Measurements from ENCODE around the gene MATCAP1. TPM values are rescaled to one million over a fixed set of nuclear protein-coding genes. Genes with fewer than 3 reads are reported as not detected.
A peak's percentile ranks its signal among the peaks of the same experiment; 100 is the strongest.

MATCAP1 gene
- total and polyA plus RNA-seq, 2 donors, result 11.4 to 20.9 TPM

GRCh38 chr16:67201411-67202345 lies 17.9 kb upstream of the MATCAP1 start:
- no peaks in the 10 kb centered on the region for H3K4me1 ChIP-seq (ENCODE audit: insufficient read depth)
- no peak overlapping the region for H3K27ac ChIP-seq (ENCODE audit: low read depth)
- no peak overlapping the region for H3K4me3 ChIP-seq (ENCODE audit: low read depth, low read length)
- H3K36me3 ChIP-seq (ENCODE audit: insufficient read depth), result peaks cover 5% of the 10 kb centered on the region
- no peak for DNase-seq (ENCODE audit: extremely low spot score)
- 94% methylated on average over 40 of the region's 40 CpGs for WGBS

DNA sequence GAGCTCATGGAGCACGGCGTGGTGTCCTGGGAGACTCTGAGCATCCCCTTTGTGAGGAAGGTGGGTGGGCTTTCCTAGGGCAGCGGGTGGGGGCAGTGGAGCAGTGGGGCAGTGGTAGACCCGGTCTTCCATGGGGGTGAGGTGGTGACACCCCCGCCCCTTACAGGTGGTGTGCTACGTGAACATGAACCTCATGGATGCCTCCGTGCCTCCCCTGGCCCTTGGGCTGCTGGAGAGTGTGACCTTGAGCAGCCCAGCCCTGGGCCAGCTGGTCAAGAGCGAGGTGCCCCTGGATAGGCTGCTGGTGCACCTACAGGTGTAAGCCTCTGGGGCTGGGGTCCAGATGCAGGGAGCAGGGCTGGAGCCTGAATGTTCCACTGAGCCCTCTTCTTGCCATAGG lies 16.7 kb upstream of the MATCAP1 start:
- Histone ChIP-seq H3K4me1 (ENCODE audit: insufficient read depth) (no peaks in the 10 kb centered on the region), H3K4me3 (ENCODE audit: low read depth, low read length) (no peak overlapping the region), H3K36me3 (ENCODE audit: insufficient read depth) (peaks cover 6% of the 10 kb centered on the region), H3K27ac (ENCODE audit: low read depth) (no peak overlapping the region)
- WGBS, result 92% methylated on average over 8 of the region's 8 CpGs
- no peak for DNase-seq (ENCODE audit: extremely low spot score)

DNA sequence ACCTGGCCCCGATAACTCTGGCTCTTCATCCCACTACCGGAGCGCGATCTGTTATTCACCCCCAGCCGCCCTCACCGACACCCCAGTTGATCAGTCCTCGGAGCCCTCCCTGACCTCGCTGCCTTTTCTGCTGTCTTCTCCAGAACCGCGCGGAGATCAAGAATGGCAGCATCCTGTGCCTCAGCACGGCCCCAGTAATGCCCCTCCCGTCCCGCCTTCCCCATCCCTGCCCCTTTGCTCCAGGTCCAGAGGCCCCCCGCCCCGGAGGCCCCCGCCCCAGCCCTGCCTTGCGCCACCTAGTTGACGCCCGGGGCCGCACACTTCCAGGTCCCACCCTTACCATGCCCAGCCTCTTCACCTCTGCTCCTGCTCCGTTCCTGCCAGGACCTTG lies 16.0 kb upstream of the MATCAP1 start:
- Histone ChIP-seq H3K4me1 (ENCODE audit: insufficient read depth) (no peaks in the 10 kb centered on the region), H3K27ac (ENCODE audit: low read depth) (no peak overlapping the region), H3K4me3 (ENCODE audit: low read depth, low read length) (no peak overlapping the region), H3K36me3 (ENCODE audit: insufficient read depth) (peaks cover 9% of the 10 kb centered on the region)
- no peak for DNase-seq (ENCODE audit: extremely low spot score)
- 29% methylated on average over 22 of the region's 22 CpGs for WGBS

DNA sequence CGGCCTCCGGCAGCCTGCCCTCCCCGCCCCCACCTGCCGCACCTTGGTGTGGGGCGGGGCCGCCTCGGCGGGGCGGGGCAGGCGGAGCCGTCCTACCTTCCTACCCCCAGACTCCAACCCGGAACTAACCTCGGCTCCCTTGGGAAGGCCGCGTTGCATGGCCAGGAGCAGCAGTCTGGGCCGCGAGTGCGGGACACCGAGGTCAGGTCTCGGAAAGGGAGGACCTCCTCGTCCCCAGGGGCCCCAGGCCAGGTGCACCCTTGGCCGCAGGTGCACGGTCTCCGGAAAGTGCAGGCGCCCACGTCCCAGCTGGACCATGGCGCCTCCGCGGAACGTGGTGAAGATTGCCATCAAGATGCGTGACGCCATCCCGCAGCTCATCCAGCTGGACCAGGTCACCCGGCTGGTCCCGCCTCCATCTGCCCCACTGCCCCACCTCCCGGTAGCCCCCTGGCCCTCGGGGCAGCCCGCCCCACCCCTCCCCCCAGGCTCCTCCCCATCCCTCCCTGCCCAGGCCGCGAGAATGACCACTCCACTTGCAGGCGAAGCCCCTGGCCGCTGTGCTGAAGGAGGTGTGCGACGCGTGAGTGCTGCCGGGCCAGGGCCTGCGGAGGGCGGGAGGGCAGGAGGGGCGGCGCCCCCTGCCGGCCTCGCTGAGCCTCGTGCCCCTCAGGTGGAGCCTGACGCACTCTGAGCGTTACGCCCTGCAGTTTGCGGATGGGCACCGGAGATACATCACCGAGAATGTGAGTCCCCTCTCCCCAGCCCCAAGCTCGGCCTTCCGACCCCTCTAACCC lies 15.4 kb upstream of the MATCAP1 start, which contains the start of gene ELMO3:
ELMO3 (plus strand) TSS at position 121 of the 797 bp plus-strand sequence; CDS start at position 317, 196 bp downstream.
- Histone ChIP-seq H3K4me3 (ENCODE audit: low read depth, low read length) (peak within 1 kb of the TSS; percentile 8), H3K36me3 (ENCODE audit: insufficient read depth) (peaks cover 11% of the 10 kb centered on the region), H3K27ac (ENCODE audit: low read depth) (peak within 1 kb of the TSS; percentile 49), H3K4me1 (ENCODE audit: insufficient read depth) (no peaks in the 10 kb centered on the region)
- DNase-seq (ENCODE audit: extremely low spot score), result no peak
- WGBS, result 39% methylated on average over 61 of the region's 61 CpGs

GRCh38 chr16:67198238-67198734 lies 14.5 kb upstream of the MATCAP1 start:
- Histone ChIP-seq H3K36me3 (ENCODE audit: insufficient read depth) (peaks cover 12% of the 10 kb centered on the region), H3K27ac (ENCODE audit: low read depth) (peak overlapping the region; percentile 49), H3K4me3 (ENCODE audit: low read depth, low read length) (no peak overlapping the region), H3K4me1 (ENCODE audit: insufficient read depth) (no peaks in the 10 kb centered on the region)
- no peak for DNase-seq (ENCODE audit: extremely low spot score)
- WGBS, result 54% methylated on average over 12 of the region's 12 CpGs

GRCh38 chr16:67197704-67198103 lies 13.9 kb upstream of the MATCAP1 start:
- WGBS, result 76% methylated on average over 6 of the region's 6 CpGs
- Histone ChIP-seq H3K27ac (ENCODE audit: low read depth) (no peak overlapping the region), H3K36me3 (ENCODE audit: insufficient read depth) (peaks cover 8% of the 10 kb centered on the region), H3K4me1 (ENCODE audit: insufficient read depth) (no peaks in the 10 kb centered on the region), H3K4me3 (ENCODE audit: low read depth, low read length) (no peak overlapping the region)
- DNase-seq (ENCODE audit: extremely low spot score), result no peak

DNA sequence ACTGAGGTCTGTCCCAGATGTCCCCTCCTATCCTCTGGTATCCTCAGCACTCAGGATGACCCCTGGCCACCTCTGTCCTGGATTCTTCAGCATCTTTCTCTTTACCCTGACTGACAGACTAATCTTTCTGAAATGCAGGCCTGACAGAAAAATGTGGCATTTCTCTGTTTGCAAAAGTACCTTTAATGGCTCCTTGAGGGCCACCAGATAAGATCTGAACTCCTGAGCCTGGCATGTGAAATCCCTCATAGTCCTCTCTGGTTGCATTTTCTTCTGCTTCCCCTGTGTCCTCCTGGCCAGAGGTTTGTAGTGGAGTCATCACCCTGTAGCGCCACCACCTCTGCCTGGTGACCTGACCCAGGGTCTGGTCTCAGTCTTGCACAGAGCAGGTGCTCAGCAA lies 13.1 kb upstream of the MATCAP1 start:
- peaks cover 8% of the 10 kb centered on the region for H3K36me3 ChIP-seq (ENCODE audit: insufficient read depth)
- no peak overlapping the region for H3K27ac ChIP-seq (ENCODE audit: low read depth)
- WGBS, result 95% methylated on average over 1 of the region's 1 CpG
- H3K4me1 ChIP-seq (ENCODE audit: insufficient read depth), result no peaks in the 10 kb centered on the region
- no peak for DNase-seq (ENCODE audit: extremely low spot score)
- no peak overlapping the region for H3K4me3 ChIP-seq (ENCODE audit: low read depth, low read length)

GRCh38 chr16:67195676-67196075 lies 11.9 kb upstream of the MATCAP1 start:
- Histone ChIP-seq H3K27ac (ENCODE audit: low read depth) (no peak overlapping the region), H3K4me3 (ENCODE audit: low read depth, low read length) (no peak overlapping the region), H3K4me1 (ENCODE audit: insufficient read depth) (no peaks in the 10 kb centered on the region), H3K36me3 (ENCODE audit: insufficient read depth) (peaks cover 8% of the 10 kb centered on the region)
- no peak for DNase-seq (ENCODE audit: extremely low spot score)
- WGBS, result 88% methylated on average over 5 of the region's 5 CpGs

- peaks cover 8% of the 10 kb centered on the region for H3K36me3 ChIP-seq (ENCODE audit: insufficient read depth)
- H3K27ac ChIP-seq (ENCODE audit: low read depth), result no peak overlapping the region
- H3K4me3 ChIP-seq (ENCODE audit: low read depth, low read length), result no peak overlapping the region
- 88% methylated on average over 6 of the region's 6 CpGs for WGBS
- DNase-seq (ENCODE audit: extremely low spot score), result no peak
- no peaks in the 10 kb centered on the region for H3K4me1 ChIP-seq (ENCODE audit: insufficient read depth)
Observed at GRCh38 chr16:67194260-67194659, 10.5 kb upstream of the MATCAP1 start.

DNA sequence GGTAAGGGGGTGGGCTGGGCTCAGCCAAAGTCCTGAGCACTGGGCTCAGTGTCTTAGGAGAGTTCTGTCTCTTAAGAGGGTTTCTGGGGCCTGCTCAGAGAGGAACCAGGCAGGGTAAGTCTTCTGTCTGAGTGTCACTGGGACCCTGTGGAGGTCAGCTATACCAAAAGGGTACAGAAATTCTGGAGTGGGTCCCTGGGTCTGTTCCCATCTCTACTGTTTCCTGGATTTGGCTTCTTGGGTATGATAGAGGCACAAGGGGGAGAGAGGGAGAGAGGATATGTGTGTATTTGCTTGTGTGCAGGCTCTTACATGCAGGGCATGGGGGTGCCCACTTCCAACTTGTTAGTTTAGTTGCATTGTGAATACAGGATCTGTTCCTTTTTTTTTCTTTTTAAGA lies 9.8 kb upstream of the MATCAP1 start:
- Histone ChIP-seq H3K4me1 (ENCODE audit: insufficient read depth) (no peaks in the 10 kb centered on the region), H3K36me3 (ENCODE audit: insufficient read depth) (peaks cover 8% of the 10 kb centered on the region)
- DNase-seq (ENCODE audit: extremely low spot score), result no peak

GRCh38 chr16:67192781-67193361 lies 9.1 kb upstream of the MATCAP1 start:
- H3K27ac ChIP-seq (ENCODE audit: low read depth), result no peak overlapping the region
- H3K4me1 ChIP-seq (ENCODE audit: insufficient read depth), result no peaks in the 10 kb centered on the region
- DNase-seq (ENCODE audit: extremely low spot score), result no peak
- 26% methylated on average over 17 of the region's 17 CpGs for WGBS
- H3K4me3 ChIP-seq (ENCODE audit: low read depth, low read length), result peak overlapping the region; percentile 68
- peaks cover 8% of the 10 kb centered on the region for H3K36me3 ChIP-seq (ENCODE audit: insufficient read depth)

More for the DNA sequence above, 9.8 kb upstream of the MATCAP1 start:
- Histone ChIP-seq H3K4me3 (ENCODE audit: low read depth, low read length) (no peak overlapping the region), H3K27ac (ENCODE audit: low read depth) (no peak overlapping the region)

- WGBS, result under 1% methylated on average over 54 of the region's 54 CpGs
- Histone ChIP-seq H3K27ac (ENCODE audit: low read depth) (no peak within 1 kb of the TSS), H3K36me3 (ENCODE audit: insufficient read depth) (peaks cover 8% of the 10 kb centered on the region), H3K4me1 (ENCODE audit: insufficient read depth) (no peaks in the 10 kb centered on the region), H3K4me3 (ENCODE audit: low read depth, low read length) (peak within 1 kb of the TSS; percentile 68)
- DNase-seq (ENCODE audit: extremely low spot score), result no peak
Observed at GRCh38 chr16:67191995-67192681, 8.4 kb upstream of the MATCAP1 start, which contains the start of gene E2F4. Gene E2F4 (plus strand): TSS chr16:67192155. CDS start chr16:67192228, 73 bp downstream.

All from urinary bladder (tissue), 4 donors.